ENCODE results near the gene PMM1.

DNA sequence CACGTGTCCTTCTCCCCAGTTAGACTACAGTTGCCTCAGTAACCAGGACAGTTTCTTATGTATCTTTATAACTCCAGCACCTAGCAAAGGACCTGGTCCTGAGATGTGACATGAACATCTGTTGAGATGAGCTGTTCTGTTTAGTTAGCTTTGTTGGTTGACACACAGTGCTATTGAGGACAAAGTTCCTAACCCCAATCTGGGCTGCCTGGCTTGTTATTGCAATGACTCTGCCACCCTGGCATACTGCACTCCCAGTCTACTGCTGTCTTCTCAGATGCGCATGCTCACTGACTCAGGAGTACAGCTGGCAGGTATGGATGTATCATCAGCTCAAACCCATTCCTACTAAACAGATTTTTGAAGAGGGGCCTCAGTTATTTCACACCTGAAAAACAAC is 23.8 kb upstream of the PMM1 start:
- no peak for TF ChIP-seq POLR2A (IDR thresholded peaks at IDR 0.05)
- TF ChIP-seq, protein P1, sequence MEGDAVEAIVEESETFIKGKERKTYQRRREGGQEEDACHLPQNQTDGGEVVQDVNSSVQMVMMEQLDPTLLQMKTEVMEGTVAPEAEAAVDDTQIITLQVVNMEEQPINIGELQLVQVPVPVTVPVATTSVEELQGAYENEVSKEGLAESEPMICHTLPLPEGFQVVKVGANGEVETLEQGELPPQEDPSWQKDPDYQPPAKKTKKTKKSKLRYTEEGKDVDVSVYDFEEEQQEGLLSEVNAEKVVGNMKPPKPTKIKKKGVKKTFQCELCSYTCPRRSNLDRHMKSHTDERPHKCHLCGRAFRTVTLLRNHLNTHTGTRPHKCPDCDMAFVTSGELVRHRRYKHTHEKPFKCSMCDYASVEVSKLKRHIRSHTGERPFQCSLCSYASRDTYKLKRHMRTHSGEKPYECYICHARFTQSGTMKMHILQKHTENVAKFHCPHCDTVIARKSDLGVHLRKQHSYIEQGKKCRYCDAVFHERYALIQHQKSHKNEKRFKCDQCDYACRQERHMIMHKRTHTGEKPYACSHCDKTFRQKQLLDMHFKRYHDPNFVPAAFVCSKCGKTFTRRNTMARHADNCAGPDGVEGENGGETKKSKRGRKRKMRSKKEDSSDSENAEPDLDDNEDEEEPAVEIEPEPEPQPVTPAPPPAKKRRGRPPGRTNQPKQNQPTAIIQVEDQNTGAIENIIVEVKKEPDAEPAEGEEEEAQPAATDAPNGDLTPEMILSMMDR (IDR thresholded peaks at IDR 0.05): no peak

All from thyroid gland (tissue), 4 donors.